ENCODE data around the gene GPR149.

Gene GPR149

GRCh38 chr3:154389861-154390260 is 40.1 kb downstream of the GPR149 start:
- Histone ChIP-seq H3K27me3 (ENCODE audit: low read depth, low read length) (no peaks in the 10 kb centered on the region), H3K9ac (ENCODE audit: low read length) (no peak overlapping the region), H4K20me1 (ENCODE audit: insufficient read depth, low read length) (no peaks in the 10 kb centered on the region), H3K79me2 (ENCODE audit: low read length) (no peaks in the 10 kb centered on the region), H3K9me3 (ENCODE audit: insufficient read depth, low read length) (no peaks in the 10 kb centered on the region), H3K4me3 (ENCODE audit: low read length) (no peak overlapping the region), H3K27ac (ENCODE audit: low read length) (no peak overlapping the region), H3K4me1 (ENCODE audit: low read length) (no peaks in the 10 kb centered on the region), H3K36me3 (replicated peaks; ENCODE audit: low read depth, low read length) (no peaks in the 10 kb centered on the region), H3K4me2 (ENCODE audit: low read length) (no peak overlapping the region), H2AFZ (ENCODE audit: low read depth, low read length) (no peak overlapping the region)
- TF ChIP-seq EZH2phosphoT487 (IDR thresholded peaks at IDR 0.05; ENCODE audit: low read depth) (no peak), CTCF (IDR thresholded peaks at IDR 0.05; ENCODE audit: low read depth, low read length) (no peak)

GRCh38 chr3:154384479-154384878 is 45.5 kb downstream of the GPR149 start:
- Histone ChIP-seq H3K9me3 (ENCODE audit: insufficient read depth, low read length) (no peaks in the 10 kb centered on the region), H3K27ac (ENCODE audit: low read length) (no peak overlapping the region), H3K9ac (ENCODE audit: low read length) (no peak overlapping the region), H3K4me1 (ENCODE audit: low read length) (no peaks in the 10 kb centered on the region), H3K4me3 (ENCODE audit: low read length) (no peak overlapping the region), H3K4me2 (ENCODE audit: low read length) (no peak overlapping the region), H3K27me3 (ENCODE audit: low read depth, low read length) (no peaks in the 10 kb centered on the region), H2AFZ (ENCODE audit: low read depth, low read length) (no peak overlapping the region), H3K36me3 (replicated peaks; ENCODE audit: low read depth, low read length) (no peaks in the 10 kb centered on the region), H4K20me1 (ENCODE audit: insufficient read depth, low read length) (no peaks in the 10 kb centered on the region), H3K79me2 (ENCODE audit: low read length) (no peaks in the 10 kb centered on the region)
- no peak for TF ChIP-seq EZH2phosphoT487 (IDR thresholded peaks at IDR 0.05; ENCODE audit: low read depth)

GRCh38 chr3:154378311-154378710 is 51.7 kb downstream of the GPR149 start:
- Histone ChIP-seq H3K9me3 (ENCODE audit: insufficient read depth, low read length) (no peaks in the 10 kb centered on the region), H3K4me3 (ENCODE audit: low read length) (no peak overlapping the region), H3K27me3 (ENCODE audit: low read depth, low read length) (no peaks in the 10 kb centered on the region), H3K36me3 (replicated peaks; ENCODE audit: low read depth, low read length) (no peaks in the 10 kb centered on the region), H2AFZ (ENCODE audit: low read depth, low read length) (no peak overlapping the region), H3K79me2 (ENCODE audit: low read length) (no peaks in the 10 kb centered on the region), H3K27ac (ENCODE audit: low read length) (no peak overlapping the region), H3K4me1 (ENCODE audit: low read length) (no peaks in the 10 kb centered on the region), H4K20me1 (ENCODE audit: insufficient read depth, low read length) (no peaks in the 10 kb centered on the region), H3K9ac (ENCODE audit: low read length) (no peak overlapping the region), H3K4me2 (ENCODE audit: low read length) (no peak overlapping the region)
- TF ChIP-seq EZH2phosphoT487 (IDR thresholded peaks at IDR 0.05; ENCODE audit: low read depth) (no peak), CTCF (IDR thresholded peaks at IDR 0.05; ENCODE audit: low read depth, low read length) (no peak)

- TF ChIP-seq CTCF (IDR thresholded peaks at IDR 0.05; ENCODE audit: low read depth, low read length): no peak
- TF ChIP-seq EZH2phosphoT487 (IDR thresholded peaks at IDR 0.05; ENCODE audit: low read depth): no peak
- Histone ChIP-seq H4K20me1 (ENCODE audit: insufficient read depth, low read length) (no peaks in the 10 kb centered on the region), H3K4me3 (ENCODE audit: low read length) (no peak overlapping the region), H3K79me2 (ENCODE audit: low read length) (no peaks in the 10 kb centered on the region), H3K4me1 (ENCODE audit: low read length) (no peaks in the 10 kb centered on the region), H2AFZ (ENCODE audit: low read depth, low read length) (no peak overlapping the region), H3K27ac (ENCODE audit: low read length) (no peak overlapping the region), H3K36me3 (replicated peaks; ENCODE audit: low read depth, low read length) (no peaks in the 10 kb centered on the region), H3K27me3 (ENCODE audit: low read depth, low read length) (no peaks in the 10 kb centered on the region), H3K4me2 (ENCODE audit: low read length) (no peak overlapping the region), H3K9ac (ENCODE audit: low read length) (no peak overlapping the region), H3K9me3 (ENCODE audit: insufficient read depth, low read length) (no peaks in the 10 kb centered on the region)
Measured at GRCh38 chr3:154367221-154367620, 62.8 kb downstream of the GPR149 start.

- no peaks in the 10 kb centered on the region for H3K4me1 ChIP-seq (ENCODE audit: low read length)
- H3K27me3 ChIP-seq (ENCODE audit: low read depth, low read length): no peaks in the 10 kb centered on the region
- H3K9ac ChIP-seq (ENCODE audit: low read length): no peak overlapping the region
- no peaks in the 10 kb centered on the region for H3K9me3 ChIP-seq (ENCODE audit: insufficient read depth, low read length)
- H3K79me2 ChIP-seq (ENCODE audit: low read length): no peaks in the 10 kb centered on the region
- no peaks in the 10 kb centered on the region for H3K36me3 ChIP-seq (replicated peaks; ENCODE audit: low read depth, low read length)
- H2AFZ ChIP-seq (ENCODE audit: low read depth, low read length): no peak overlapping the region
- H3K27ac ChIP-seq (ENCODE audit: low read length): no peak overlapping the region
- TF ChIP-seq EZH2phosphoT487 (IDR thresholded peaks at IDR 0.05; ENCODE audit: low read depth) (no peak), CTCF (IDR thresholded peaks at IDR 0.05; ENCODE audit: low read depth, low read length) (no peak)
- no peaks in the 10 kb centered on the region for H4K20me1 ChIP-seq (ENCODE audit: insufficient read depth, low read length)
- no peak overlapping the region for H3K4me3 ChIP-seq (ENCODE audit: low read length)
- no peak overlapping the region for H3K4me2 ChIP-seq (ENCODE audit: low read length)
Measured at GRCh38 chr3:154364849-154365248, 65.1 kb downstream of the GPR149 start.
